HepG2 (cell line): Measurements from ENCODE around the gene CCDC196. TPM values are rescaled to one million over a fixed set of nuclear protein-coding genes. Genes with fewer than 3 reads are reported as not detected.
A peak's percentile ranks its signal among the peaks of the same experiment; 100 is the strongest.

Experiments used
- ATAC-seq: fragments of 200-7000 bp; cut with Tn5 transposase; 3 replicates; pipeline ENCODE4 v1.9.1; 2020; ENCODE audit warnings: mild to moderate bottlenecking, moderate library complexity
- BruUV-seq: library from RNA; stranded (reverse); fragments of 400-500 nt; replicated peaks from 2 replicates; lab custom pipeline; 2021; lab: Mats Ljungman, UMichigan
- CTCF ChIA-PET: fragments of 300-600 bp; formaldehyde crosslinking; extraction: SDS; loops from one replicate; lab custom pipeline; 2021; ENCODE audit warnings: low total read pairs, inconsistent platforms, low intra/inter-chr PET ratio; lab: Yijun Ruan, JAX
- POLR2A ChIA-PET: fragments of 350-600 bp; sonication (Branson Sonifier 250); formaldehyde crosslinking; loops from one replicate; lab custom pipeline; 2020; ENCODE audit warnings: antibody characterized with exemption, inconsistent platforms; lab: Yijun Ruan, JAX
- DNase-seq: peaks from one replicate; pipeline ENCODE4 v3.0.0-alpha.2; 2015; ENCODE audit warnings: low spot score
- FAIRE-seq: peaks from 3 replicates; lab custom pipeline; 2011; peaks lifted over from hg19 to GRCh38; lab: Jason Lieb, UNC
- H2AFZ ChIP-seq: one replicate; pipeline ENCODE4 v1.6.1; 2011; ENCODE audit warnings: low read length, inconsistent platforms
- H3K27ac ChIP-seq: fragments of 300-600 bp; 3 replicates; pipeline ENCODE4 v1.8.0; 2011; ENCODE audit warnings: mixed run types, mild to moderate bottlenecking, mixed read lengths, low read length, inconsistent platforms; ENCODE audit not compliant: insufficient read depth; ENCODE audit errors: extremely low read length
- H3K27me3 ChIP-seq, 2 experiments: fragments of 200-600 bp in 1 of 2; 2 replicates in 1 of 2; 3 replicates in 1 of 2; pipeline versions ENCODE4 v1.6.0 to v1.8.0; 2011; ENCODE audit warnings: low read length in 2 of 2, mild to moderate bottlenecking in 2 of 2, moderate library complexity in 2 of 2, inconsistent platforms in 1 of 2; ENCODE audit not compliant: insufficient read depth in 2 of 2, control insufficient read depth in 1 of 2
- H3K36me3 ChIP-seq, 2 experiments: fragments of 200-600 bp in 1 of 2; replicated peaks in 1 of 2; 2 replicates in 1 of 2; 3 replicates in 1 of 2; pipeline versions ENCODE4 v1.5.1 to v1.8.0; 2011; ENCODE audit warnings: low read length in 2 of 2, inconsistent platforms in 1 of 2; ENCODE audit not compliant: insufficient read depth in 2 of 2, control insufficient read depth in 1 of 2
- H3K4me1 ChIP-seq: 2 replicates; pipeline ENCODE4 v1.5.1; 2012; ENCODE audit warnings: low read length, inconsistent platforms; ENCODE audit not compliant: insufficient read depth
- H3K4me2 ChIP-seq: 2 replicates; pipeline ENCODE4 v1.6.0; 2011; ENCODE audit warnings: low read depth, low read length, inconsistent platforms
- H3K4me3 ChIP-seq, 3 experiments: fragments of 200-600 bp in 1 of 3; sonication (generic), shearing (Covaris generic) in 1 of 3; replicated peaks in 1 of 3; 2 replicates each; pipeline ENCODE4 v1.5.1; 2011 to 2016; ENCODE audit warnings: low read length in 3 of 3, inconsistent platforms in 2 of 3, low read depth in 2 of 3, mild to moderate bottlenecking in 2 of 3, control low read depth in 1 of 3, mixed read lengths in 1 of 3; ENCODE audit not compliant: insufficient read depth in 1 of 3
- H3K79me2 ChIP-seq: one replicate; pipeline ENCODE4 v1.6.1; 2011; ENCODE audit warnings: low read length, inconsistent platforms; ENCODE audit not compliant: insufficient read depth
- H3K9ac ChIP-seq: 2 replicates; pipeline ENCODE4 v1.6.0; 2011; ENCODE audit warnings: mild to moderate bottlenecking, low read depth, low read length, inconsistent platforms; ENCODE audit not compliant: insufficient read depth
- H3K9me3 ChIP-seq: 2 replicates; pipeline ENCODE4 v1.5.1; 2012; ENCODE audit warnings: mild to moderate bottlenecking, low read length
- H4K20me1 ChIP-seq: 2 replicates; pipeline ENCODE4 v1.6.0; 2011; ENCODE audit warnings: inconsistent platforms, mild to moderate bottlenecking, low read length, moderate library complexity; ENCODE audit not compliant: insufficient read depth
- ARID3A ChIP-seq: IDR thresholded peaks from 2 replicates; pipeline ENCODE4 v1.6.1; 2012; ENCODE audit warnings: low read depth, low read length, improper control_type of control experiment
- CEBPG ChIP-seq: IDR thresholded peaks from 2 replicates; pipeline ENCODE4 v1.6.1; 2016
- DMAP1 ChIP-seq: IDR thresholded peaks from 2 replicates; pipeline ENCODE4 v1.6.1; 2016
- FOXA3 ChIP-seq: IDR thresholded peaks from 2 replicates; pipeline ENCODE4 v1.6.1; 2016; ENCODE audit warnings: missing genetic modification reagents, missing compliant biosample characterization
- GTF2F1 ChIP-seq: fragments of 150-350 bp; IDR thresholded peaks from 2 replicates; pipeline ENCODE4 v1.6.1; 2014; ENCODE audit warnings: low read length
- HNF4A ChIP-seq: sonication (generic); formaldehyde crosslinking; IDR thresholded peaks from 2 replicates; pipeline ENCODE4 v1.4.0; 2020; ENCODE audit warnings: missing genetic modification reagents
- NCOR1 ChIP-seq: fragments of 200-600 bp; sonication (generic); IDR thresholded peaks from 2 replicates; pipeline ENCODE4 v1.7.0; 2017; ENCODE audit warnings: antibody characterized with exemption, low read length, borderline replicate concordance
- NFIC ChIP-seq: IDR thresholded peaks from 2 replicates; pipeline ENCODE4 v1.6.1; 2012; ENCODE audit warnings: mild to moderate bottlenecking, low read length, inconsistent platforms
- SRSF4 ChIP-seq: fragments of 200-400 bp; formaldehyde crosslinking; IDR thresholded peaks from one replicate; pipeline ENCODE4 v1.6.1; 2018; ENCODE audit warnings: mild to moderate bottlenecking, low read depth, low read length, moderate library complexity; ENCODE audit not compliant: poor library complexity, severe bottlenecking
- TEF ChIP-seq: sonication (generic); formaldehyde crosslinking; IDR thresholded peaks from 2 replicates; pipeline ENCODE4 v1.5.0; 2020; ENCODE audit warnings: missing genetic modification reagents
- ZBTB20 ChIP-seq: sonication (generic); formaldehyde crosslinking; IDR thresholded peaks from 2 replicates; pipeline ENCODE4 v1.8.1; 2023; ENCODE audit warnings: missing genetic modification reagents, low read depth, mild to moderate bottlenecking, borderline replicate concordance
- ZMYM4 ChIP-seq: sonication (generic); formaldehyde crosslinking; IDR thresholded peaks from 2 replicates; pipeline ENCODE4 v1.8.1; 2023; ENCODE audit warnings: mild to moderate bottlenecking, missing genetic modification reagents
- ZNF12 ChIP-seq: sonication (generic); formaldehyde crosslinking; IDR thresholded peaks from 2 replicates; pipeline ENCODE4 v1.5.0; 2020; ENCODE audit warnings: missing genetic modification reagents
- ZNF136 ChIP-seq: sonication (generic); formaldehyde crosslinking; IDR thresholded peaks from 2 replicates; pipeline ENCODE4 v1.8.1; 2022; ENCODE audit warnings: low read depth, mild to moderate bottlenecking, moderate library complexity, missing genetic modification reagents
- ZNF275 ChIP-seq: sonication (generic); formaldehyde crosslinking; IDR thresholded peaks from 2 replicates; pipeline ENCODE4 v1.8.0; 2022; ENCODE audit warnings: missing genetic modification reagents, mild to moderate bottlenecking, inconsistent platforms, borderline replicate concordance
- ZNF3 ChIP-seq: IDR thresholded peaks from 2 replicates; pipeline ENCODE4 v1.7.0; 2017; ENCODE audit warnings: inconsistent platforms
- ZNF639 ChIP-seq: conservative IDR thresholded peaks from 2 replicates; pipeline ENCODE4 v1.6.1; 2018; ENCODE audit warnings: missing genetic modification reagents
- WGBS: methylation state at CpG from one replicate; pipeline ENCODE4 v1.1.6; 2017; ENCODE audit warnings: low lambda C conversion rate; 5-methylcytosine and 5-hydroxymethylcytosine counted together
- in situ Hi-C: cut with HindIII; loops from 2 replicates; pipeline ENCODE4 v1.10.0; 2017; ENCODE audit warnings: low pct_unique_long_range_greater_than_20kb; ENCODE audit not compliant: extremely low pct_ligation_motif_present
- intact Hi-C: fragments of 100-400 bp; cut with micrococcal nuclease; formaldehyde crosslinking; loops from one replicate; pipeline ENCODE4 v1.10.0; 2022; ENCODE audit not compliant: unreplicated experiment
- polyA plus RNA-seq, 8 experiments: library from polyadenylated mRNA; depleted of rRNA in 3 of 8; stranded (reverse) in 7 of 8; unstranded in 1 of 8; fragments of >200 nt; fragmentation: Illumina TruSeq in 4 of 8; extraction: Trizol in 4 of 8; gene quantifications; 2 replicates each; pipeline versions ENCODE4 v1.2.1 to v1.2.3, GENCODE V29; 2011 to 2016; ENCODE audit warnings: low read depth in 4 of 8, missing spikeins in 1 of 8, mixed read lengths in 1 of 8; ENCODE audit not compliant: insufficient read depth in 1 of 8
- total RNA-seq, 5 experiments: library from RNA; depleted of rRNA; stranded (reverse); fragments of >200 nt; fragmentation: Illumina TruSeq; extraction: Trizol; gene quantifications; 2 replicates each; pipeline ENCODE4 v1.2.3, GENCODE V29; 2016; ENCODE audit warnings: low read depth in 1 of 5

CCDC196 gene
- total and polyA plus RNA-seq, 2 of the 13 experiments (the other 11 are each of a cell fraction or from before 2014, with no cell fraction given) = not detected

GRCh38 chr14:66490143-66491111 is 4.3 kb downstream of the CCDC196 start:
- no peaks in the 10 kb centered on the region for H3K9me3 ChIP-seq
- H3K79me2 ChIP-seq = no peaks in the 10 kb centered on the region
- in situ Hi-C loops = no loop called here
- FAIRE-seq (peak; percentile 64), ATAC-seq (peak; percentile 95), DNase-seq (peak; percentile 54)
- H3K27me3 ChIP-seq = no peaks in the 10 kb centered on the region
- no TSS peak for BruUV-seq
- no peak overlapping the region for H2AFZ ChIP-seq
- CTCF ChIA-PET = no interaction called here
- intact Hi-C loops = no loop called here
- 0 out of 2 replicates have a peak overlapping the region, but pooled peaks have one; percentile 6 for H3K4me2 ChIP-seq
- no peaks in the 10 kb centered on the region for H4K20me1 ChIP-seq
- H3K4me3 ChIP-seq = no peak overlapping the region
- POLR2A ChIA-PET = interaction anchor here (1.5 kb wide), 1 partner anchor 17 kb away, joined by 9 read pairs; the partner anchor contains the start of gene GPHN
- WGBS = 67% methylated on average over 3 of the region's 3 CpGs
- H3K9ac ChIP-seq = no peak overlapping the region
- H3K4me1 ChIP-seq = peaks cover 15% of the 10 kb centered on the region
- no peak overlapping the region for H3K27ac ChIP-seq
- H3K36me3 ChIP-seq = no peaks in the 10 kb centered on the region
- 0 out of 2 replicates have a peak, but pooled peaks have one; percentile 41 for TF ChIP-seq FOXA3
- TF ChIP-seq ARID3A = peak; percentile 64; the same call in 1 of the 2 replicates
- peak; percentile 75 for TF ChIP-seq HNF4A (CRISPR knock-in tag)
- no peak for TF ChIP-seq ZBTB20
- no peak for TF ChIP-seq SRSF4
- TF ChIP-seq GTF2F1 = no peak
- TF ChIP-seq NCOR1 = no peak
- peak; percentile 89 for TF ChIP-seq TEF (CRISPR knock-in tag)
- no peak for TF ChIP-seq ZNF275 (CRISPR knock-in tag)
- peak; percentile 14; the same call in 1 of the 2 replicates for TF ChIP-seq ZMYM4 (CRISPR knock-in tag)
- no peak for TF ChIP-seq ZNF136 (CRISPR knock-in tag)
- no peak for TF ChIP-seq NFIC
- TF ChIP-seq ZNF3 = no peak
- TF ChIP-seq ZNF639 = no peak
- TF ChIP-seq DMAP1 (CRISPR knock-in tag) = no peak
- peak; percentile 57 for TF ChIP-seq CEBPG
- no peak for TF ChIP-seq ZNF12
